GM19351 (cell line): Measurements from ENCODE around the gene VPS9D1.
"Not testable (repeated sequence)": the region's sequence is repeated elsewhere in the genome, so short reads cannot be mapped to it uniquely, and the experiment has no call there.

Experiments used
- ATAC-seq: cut with Tn5 transposase; IDR thresholded peaks from one replicate; pipeline ENCODE4 v1.9.1; 2021; ENCODE audit warnings: mild to moderate bottlenecking, moderate library complexity; ENCODE audit not compliant: unreplicated experiment

Gene VPS9D1

GRCh38 chr16:89668790-89669158 is 51.9 kb downstream of the VPS9D1 start:
- no peak for ATAC-seq

GRCh38 chr16:89667633-89668032 is 53.1 kb downstream of the VPS9D1 start:
- no peak for ATAC-seq

GRCh38 chr16:89667000-89667399 is 53.7 kb downstream of the VPS9D1 start:
- not testable (repeated sequence) for ATAC-seq

GRCh38 chr16:89664238-89664637 is 56.5 kb downstream of the VPS9D1 start:
- not testable (repeated sequence) for ATAC-seq

- ATAC-seq: no peak
Observed at GRCh38 chr16:89661215-89661614, 59.5 kb downstream of the VPS9D1 start.

- ATAC-seq: no peak
Observed at GRCh38 chr16:89660146-89660545, 60.6 kb downstream of the VPS9D1 start.

GRCh38 chr16:89658221-89658879 is 62.3 kb downstream of the VPS9D1 start:
- no peak for ATAC-seq

- peak; percentile 89 for ATAC-seq
Observed at GRCh38 chr16:89657442-89658220, 63.1 kb downstream of the VPS9D1 start, which contains the start of the genes CHMP1A and SPATA33. Gene CHMP1A, minus strand, starts transcription at chr16:89657708. Its CDS starts 120 bp downstream, at chr16:89657588. Gene SPATA33, plus strand, starts transcription at chr16:89657836. Its CDS starts 76 bp downstream, at chr16:89657912.
